Endothelial cell of umbilical vein (primary cell): ENCODE measurements around the gene PODNL1.

Source experiments
- CTCF ChIP-seq, 2 donors: IDR thresholded peaks; 1 replicate in 1 of 2; 2 replicates in 1 of 2; pipeline ENCODE4 v1.5.1; 2011; ENCODE audit warnings: low read length in 2 of 2, mild to moderate bottlenecking in 2 of 2, moderate library complexity in 2 of 2, control low read depth in 1 of 2, inconsistent platforms in 1 of 2, low read depth in 1 of 2; ENCODE audit not compliant: insufficient read depth in 1 of 2; ENCODE audit errors: extremely low read depth in 1 of 2
- EZH2 ChIP-seq: IDR thresholded peaks from 2 replicates; pipeline ENCODE4 v1.6.1; 2012; ENCODE audit warnings: borderline replicate concordance, low read depth, mild to moderate bottlenecking, moderate library complexity, low read length, inconsistent platforms; ENCODE audit not compliant: severe bottlenecking
- FOS ChIP-seq: IDR thresholded peaks from 2 replicates; pipeline ENCODE4 v1.6.1; 2011; ENCODE audit warnings: mild to moderate bottlenecking, low read length, moderate library complexity, borderline replicate concordance; ENCODE audit not compliant: insufficient read depth
- GATA2 ChIP-seq: IDR thresholded peaks from 2 replicates; pipeline ENCODE4 v1.7.0; 2011; ENCODE audit warnings: low read depth, mild to moderate bottlenecking, moderate library complexity, mixed read lengths, low read length; ENCODE audit not compliant: insufficient read length, insufficient read depth
- JUN ChIP-seq: IDR thresholded peaks from 2 replicates; pipeline ENCODE4 v1.6.1; 2011; ENCODE audit warnings: borderline replicate concordance, low read depth; ENCODE audit not compliant: insufficient read length, insufficient read depth
- MAX ChIP-seq: IDR thresholded peaks from 2 replicates; pipeline ENCODE4 v1.6.1; 2011; ENCODE audit not compliant: insufficient read depth, insufficient read length
- POLR2A ChIP-seq: IDR thresholded peaks from 2 replicates; pipeline ENCODE4 v1.6.1; 2012; ENCODE audit warnings: low read depth, mild to moderate bottlenecking, control low read depth, low read length
- POLR2AphosphoS5 ChIP-seq: IDR thresholded peaks from 2 replicates; pipeline ENCODE4 v1.6.1; 2012; ENCODE audit warnings: low read depth, mild to moderate bottlenecking, control low read depth, low read length, moderate library complexity; ENCODE audit not compliant: insufficient read depth

- TF ChIP-seq CTCF (IDR thresholded peaks at IDR 0.05; ENCODE audit: extremely low read depth in 1 of 2, insufficient read depth in 1 of 2, low read depth in 1 of 2, low read length in 2 of 2) (no peak), FOS (no peak), POLR2AphosphoS5 (no peak), MAX (no peak), POLR2A (no peak), EZH2 (no peak), GATA2 (no peak), JUN (no peak)
These were observed 14.8 kb downstream of the PODNL1 start for GRCh38 chr19:13923194-13923987.
